GM18868 (cell line): ENCODE data around the gene NKAIN2.

Experiments
- ATAC-seq: cut with Tn5 transposase; IDR thresholded peaks from one replicate; pipeline ENCODE4 v1.9.1; 2021; ENCODE audit warnings: mild to moderate bottlenecking, moderate library complexity; ENCODE audit not compliant: unreplicated experiment

Gene NKAIN2

GRCh38 chr6:124073820-124074587 is 270.3 kb downstream of the NKAIN2 start:
- ATAC-seq: no peak

- ATAC-seq: no peak
Measured at GRCh38 chr6:124074606-124075005, 270.9 kb downstream of the NKAIN2 start.

- no peak for ATAC-seq
Measured at GRCh38 chr6:124076336-124077048, 272.8 kb downstream of the NKAIN2 start.

GRCh38 chr6:124078169-124078568 is 274.5 kb downstream of the NKAIN2 start:
- no peak for ATAC-seq

GRCh38 chr6:124080483-124080882 is 276.8 kb downstream of the NKAIN2 start:
- no peak for ATAC-seq

- no peak for ATAC-seq
Measured at GRCh38 chr6:124090491-124090890, 286.8 kb downstream of the NKAIN2 start.

- ATAC-seq: no peak
Measured at GRCh38 chr6:124099520-124099919, 295.9 kb downstream of the NKAIN2 start.

GRCh38 chr6:124110514-124110913 is 306.8 kb downstream of the NKAIN2 start:
- no peak for ATAC-seq

GRCh38 chr6:124119596-124119995 is 315.9 kb downstream of the NKAIN2 start:
- no peak for ATAC-seq

- ATAC-seq: no peak
Measured at GRCh38 chr6:124123617-124124209, 320.0 kb downstream of the NKAIN2 start.

- ATAC-seq: no peak
Measured at GRCh38 chr6:124131259-124131658, 327.6 kb downstream of the NKAIN2 start.

- no peak for ATAC-seq
Measured at GRCh38 chr6:124131779-124132178, 328.1 kb downstream of the NKAIN2 start.

- no peak for ATAC-seq
Measured at GRCh38 chr6:124132256-124132655, 328.6 kb downstream of the NKAIN2 start.

GRCh38 chr6:124142852-124143251 is 339.2 kb downstream of the NKAIN2 start:
- ATAC-seq: no peak

- no peak for ATAC-seq
Measured at GRCh38 chr6:124143435-124143834, 339.8 kb downstream of the NKAIN2 start.

- ATAC-seq: no peak
Measured at GRCh38 chr6:124147621-124148020, 344.0 kb downstream of the NKAIN2 start.

- no peak for ATAC-seq
Measured at GRCh38 chr6:124148236-124148957, 344.7 kb downstream of the NKAIN2 start.

GRCh38 chr6:124149646-124150045 is 346.0 kb downstream of the NKAIN2 start:
- ATAC-seq: no peak

GRCh38 chr6:124158024-124158423 is 354.4 kb downstream of the NKAIN2 start:
- no peak for ATAC-seq

- no peak for ATAC-seq
Measured at GRCh38 chr6:124163676-124164075, 360.0 kb downstream of the NKAIN2 start.

GRCh38 chr6:124164343-124164742 is 360.7 kb downstream of the NKAIN2 start:
- ATAC-seq: no peak
